Panc1 (cell line): ENCODE results near the gene CAPN8. TPM values are rescaled to one million over a fixed set of nuclear protein-coding genes. Genes with fewer than 3 reads are reported as not detected.

Experiments
- ATAC-seq: fragments of 200-7000 bp; cut with Tn5 transposase; 2 replicates; pipeline ENCODE4 v1.9.1; 2020; ENCODE audit warnings: mild to moderate bottlenecking, moderate library complexity
- BruUV-seq: library from RNA; stranded (reverse); fragments of 400-500 nt; replicated peaks from 2 replicates; lab custom pipeline; 2021; lab: Mats Ljungman, UMichigan
- CTCF ChIA-PET: fragments of 300-600 bp; sonication (Branson Sonifier 250); formaldehyde crosslinking; loops from one replicate; lab custom pipeline; 2022; ENCODE audit warnings: antibody characterized with exemption; lab: Charles Lee
- POLR2A ChIA-PET: fragments of 300-600 bp; sonication (Branson Sonifier 250); formaldehyde crosslinking; loops from one replicate; lab custom pipeline; 2022; ENCODE audit warnings: antibody characterized with exemption; lab: Charles Lee
- DNase-seq: peaks from one replicate; pipeline ENCODE4 v3.0.0-alpha.2; 2010; ENCODE audit warnings: low read depth, low spot score
- H3K27ac ChIP-seq: 2 replicates; pipeline ENCODE4 v1.5.1; 2011; ENCODE audit warnings: mild to moderate bottlenecking, low read length, inconsistent platforms
- H3K27me3 ChIP-seq: fragments of 200-500 bp; sonication (Bioruptor generic); 2 replicates; pipeline ENCODE4 v1.6.0; 2014; ENCODE audit warnings: low read length, inconsistent platforms; ENCODE audit not compliant: control insufficient read depth, insufficient read depth
- H3K36me3 ChIP-seq: fragments of 200-500 bp; sonication (Bioruptor generic); 2 replicates; pipeline ENCODE4 v1.5.1; 2014; ENCODE audit warnings: inconsistent platforms, mild to moderate bottlenecking, low read length, moderate library complexity; ENCODE audit not compliant: control insufficient read depth, insufficient read depth
- H3K4me1 ChIP-seq: 2 replicates; pipeline ENCODE4 v1.5.1; 2011; ENCODE audit warnings: inconsistent platforms, mild to moderate bottlenecking, low read length, moderate library complexity; ENCODE audit not compliant: control insufficient read depth, insufficient read depth
- H3K4me3 ChIP-seq, 2 experiments: 2 replicates each; pipeline ENCODE4 v1.5.1; 2011 to 2012; ENCODE audit warnings: low read depth in 2 of 2, low read length in 2 of 2, mild to moderate bottlenecking in 2 of 2, inconsistent platforms in 1 of 2, moderate library complexity in 1 of 2
- H3K9me3 ChIP-seq: fragments of 200-500 bp; sonication (Bioruptor generic); 2 replicates; pipeline ENCODE4 v1.5.1; 2014; ENCODE audit warnings: low read depth, mild to moderate bottlenecking, inconsistent platforms, low read length, moderate library complexity; ENCODE audit not compliant: control insufficient read depth, insufficient read depth
- CTCF ChIP-seq: fragments of 450-650 bp; IDR thresholded peaks from 2 replicates; pipeline ENCODE4 v1.5.1; 2017; ENCODE audit warnings: mild to moderate bottlenecking
- POLR2AphosphoS5 ChIP-seq: IDR thresholded peaks from 2 replicates; pipeline ENCODE4 v1.6.1; 2012; ENCODE audit warnings: mild to moderate bottlenecking, low read depth, low read length, moderate library complexity
- REST ChIP-seq, 2 experiments: IDR thresholded peaks; 2 replicates each; pipeline ENCODE4 v1.6.1; 2011 to 2012; ENCODE audit warnings: low read depth in 2 of 2, control low read depth in 1 of 2, low read length in 1 of 2, mild to moderate bottlenecking in 1 of 2, moderate library complexity in 1 of 2; ENCODE audit not compliant: insufficient read depth in 1 of 2
- SIN3A ChIP-seq: IDR thresholded peaks from 2 replicates; pipeline ENCODE4 v1.6.1; 2012; ENCODE audit warnings: low read depth, mild to moderate bottlenecking, low read length, moderate library complexity, borderline replicate concordance; ENCODE audit not compliant: insufficient read depth
- TCF7L2 ChIP-seq: IDR thresholded peaks from 2 replicates; pipeline ENCODE4 v1.6.1; 2011; ENCODE audit warnings: mild to moderate bottlenecking, low read depth, low read length, inconsistent platforms
- in situ Hi-C: cut with HindIII; loops from 2 replicates; pipeline ENCODE4 v1.10.0; 2016; ENCODE audit warnings: low sequenced_read_pairs, low pct_unique_long_range_greater_than_20kb
- intact Hi-C: fragments of 100-400 bp; cut with micrococcal nuclease; formaldehyde crosslinking; loops from one replicate; pipeline ENCODE4 v1.10.0; 2022; ENCODE audit not compliant: unreplicated experiment
- total RNA-seq: library from RNA; stranded (reverse); gene quantifications from one replicate; pipeline ENCODE4 v1.2.1, GENCODE V29; 2021; ENCODE audit not compliant: unreplicated experiment

The CAPN8 gene
- total RNA-seq, 1 experiment from 2014 or later, result 0.28 TPM

GRCh38 chr1:223525546-223525945, 140.0 kb downstream of the CAPN8 start:
- ChIA-PET CTCF (no interaction called here), POLR2A (no interaction called here)
- Histone ChIP-seq H3K36me3 (no peaks in the 10 kb centered on the region), H3K27me3 (peaks cover 7% of the 10 kb centered on the region), H3K27ac (no peak overlapping the region), H3K4me3 (no peak overlapping the region), H3K4me1 (no peaks in the 10 kb centered on the region), H3K9me3 (peaks cover 2% of the 10 kb centered on the region; the same call in 1 of the 2 replicates)
- no TSS peak for BruUV-seq
- TF ChIP-seq CTCF, result no peak
- TF ChIP-seq REST (IDR thresholded peaks at IDR 0.05; ENCODE audit: insufficient read depth in 1 of 2, low read depth in 2 of 2, low read length in 1 of 2), result no peak
- no peak for TF ChIP-seq SIN3A
- TF ChIP-seq POLR2AphosphoS5, result no peak
- no peak for TF ChIP-seq TCF7L2
- in situ Hi-C loops, result no loop called here
- ATAC-seq (no peak), DNase-seq (no peak)
- intact Hi-C loops, result no loop called here

GRCh38 chr1:223524930-223525451, 140.5 kb downstream of the CAPN8 start:
- TF ChIP-seq SIN3A, result no peak
- TF ChIP-seq CTCF, result no peak
- TF ChIP-seq POLR2AphosphoS5, result no peak
- no peak for TF ChIP-seq TCF7L2
- intact Hi-C loops (no loop called here), in situ Hi-C loops (no loop called here)
- Histone ChIP-seq H3K9me3 (peaks cover 2% of the 10 kb centered on the region; the same call in 1 of the 2 replicates), H3K27me3 (peaks cover 7% of the 10 kb centered on the region), H3K27ac (no peak overlapping the region), H3K4me1 (no peaks in the 10 kb centered on the region), H3K4me3 (no peak overlapping the region), H3K36me3 (no peaks in the 10 kb centered on the region)
- ATAC-seq (no peak), DNase-seq (no peak)
- CTCF ChIA-PET, result no interaction called here
- BruUV-seq, result no TSS peak
- POLR2A ChIA-PET, result no interaction called here
